Lower leg skin (tissue), 4 donors: ENCODE data around the gene SERPINA1. TPM values are rescaled to one million over a fixed set of nuclear protein-coding genes. Genes with fewer than 3 reads are reported as not detected.

Source experiments
- DNase-seq, 2 donors: peaks; one replicate each; pipeline ENCODE4 v3.0.0-alpha.2; 2019; ENCODE audit warnings: low spot score in 2 of 2
- H3K4me3 ChIP-seq: fragments of 200-600 bp; sonication (generic); 2 replicates; pipeline ENCODE4 v1.5.1; 2017; ENCODE audit warnings: mild to moderate bottlenecking, low read depth; ENCODE audit not compliant: poor library complexity, severe bottlenecking
- CTCF ChIP-seq, 3 donors: fragments of 450-650 bp; IDR thresholded peaks; one replicate each; pipeline ENCODE4 v1.5.1; 2016; ENCODE audit warnings: antibody characterized with exemption in 3 of 3, mild to moderate bottlenecking in 3 of 3, moderate library complexity in 2 of 3
- POLR2A ChIP-seq, 2 donors: fragments of 450-650 bp; IDR thresholded peaks; one replicate each; pipeline ENCODE4 v1.6.1; 2016 to 2017; ENCODE audit warnings: antibody characterized with exemption in 2 of 2, mild to moderate bottlenecking in 1 of 2, moderate library complexity in 1 of 2
- WGBS, 2 donors: methylation state at CpG; one replicate each; pipeline ENCODE4 v1.1.5; 2018; 5-methylcytosine and 5-hydroxymethylcytosine counted together
- intact Hi-C: fragments of 100-400 bp; cut with DNase I; formaldehyde crosslinking; loops from one replicate; pipeline ENCODE4 v1.15.0; 2023; ENCODE audit warnings: low total_unique reads
- total RNA-seq, 4 donors: library from RNA; depleted of rRNA; stranded (reverse); fragments of >200 nt; gene quantifications; one replicate each; pipeline ENCODE4 v1.1.0, GENCODE V29; 2016

The SERPINA1 gene
- total RNA-seq, 4 donors from 2014 or later: 0.93 to 6.2 (median 3.9) TPM; not detected in 1

GRCh38 chr14:94384342-94384741 is 4.1 kb downstream of the SERPINA1 start:
- intact Hi-C loops: no loop called here
- WGBS, 2 donors: 90 to 92% methylated on average over 7 of the region's 7 CpGs
- H3K4me3 ChIP-seq: no peak overlapping the region
- no peak for TF ChIP-seq CTCF (IDR thresholded peaks at IDR 0.05)
- no peak for TF ChIP-seq POLR2A (IDR thresholded peaks at IDR 0.05)
- peak in 1 of 2 donors; percentile 37 for DNase-seq

GRCh38 chr14:94383777-94384176 is 4.6 kb downstream of the SERPINA1 start:
- peak in 1 of 2 donors; percentile 45 for DNase-seq
- intact Hi-C loops: no loop called here
- TF ChIP-seq CTCF (IDR thresholded peaks at IDR 0.05) (no peak), POLR2A (IDR thresholded peaks at IDR 0.05) (no peak)
- 89 to 96% methylated on average over 3 of the region's 3 CpGs for WGBS, 2 donors
- H3K4me3 ChIP-seq: no peak overlapping the region

- 85 to 87% methylated on average over 18 of the region's 18 CpGs for WGBS, 2 donors
- TF ChIP-seq CTCF (IDR thresholded peaks at IDR 0.05) (no peak), POLR2A (IDR thresholded peaks at IDR 0.05) (no peak)
- DNase-seq: peak in 1 of 2 donors; percentile 70
- intact Hi-C loops: no loop called here
- H3K4me3 ChIP-seq: no peak overlapping the region
Measured at GRCh38 chr14:94382716-94383596, 5.4 kb downstream of the SERPINA1 start.

GRCh38 chr14:94382099-94382715 is 6.2 kb downstream of the SERPINA1 start:
- intact Hi-C loops: no loop called here
- WGBS, 2 donors: 82 to 87% methylated on average over 4 of the region's 4 CpGs
- DNase-seq: no peak
- H3K4me3 ChIP-seq: no peak overlapping the region
- TF ChIP-seq CTCF (IDR thresholded peaks at IDR 0.05) (no peak), POLR2A (IDR thresholded peaks at IDR 0.05) (no peak)

- 75 to 80% methylated on average over 7 of the region's 7 CpGs for WGBS, 2 donors
- TF ChIP-seq POLR2A (IDR thresholded peaks at IDR 0.05) (no peak), CTCF (IDR thresholded peaks at IDR 0.05) (no peak)
- DNase-seq: peak in 1 of 2 donors; percentile 53
Measured at GRCh38 chr14:94381149-94382030, 7.0 kb downstream of the SERPINA1 start.

More at GRCh38 chr14:94381149-94382030, 7.0 kb downstream of the SERPINA1 start:
- intact Hi-C loops: no loop called here
- H3K4me3 ChIP-seq: no peak overlapping the region
